H1 (cell line): ENCODE measurements around the gene SPATA25. TPM values are rescaled to one million over a fixed set of nuclear protein-coding genes. Genes with fewer than 3 reads are reported as not detected.
"Not testable (repeated sequence)": the region's sequence is repeated elsewhere in the genome, so short reads cannot be mapped to it uniquely, and the experiment has no call there.

Experiments
- CTCF ChIA-PET: fragments of 300-600 bp; sonication (Branson Sonifier 250); formaldehyde crosslinking; loops from one replicate; lab custom pipeline; 2021; ENCODE audit not compliant: partially characterized antibody; lab: Charles Lee
- POLR2A ChIA-PET: fragments of 300-600 bp; sonication (Branson Sonifier 250); formaldehyde crosslinking; loops from one replicate; lab custom pipeline; 2021; ENCODE audit warnings: inconsistent platforms; ENCODE audit not compliant: partially characterized antibody; lab: Charles Lee
- DNase-seq, 2 experiments: peaks; one replicate each; pipeline versions ENCODE4 v3.0.0 to v3.0.0-alpha.2; 2010 to 2022; ENCODE audit warnings: low spot score in 2 of 2, low read depth in 1 of 2, mixed read lengths in 1 of 2
- FAIRE-seq: peaks from 2 replicates; lab custom pipeline; 2011; peaks lifted over from hg19 to GRCh38; lab: Jason Lieb, UNC
- H2AFZ ChIP-seq: 2 replicates; pipeline ENCODE4 v1.8.1; 2012; ENCODE audit warnings: low read length, inconsistent platforms
- H2AK5ac ChIP-seq: 2 replicates; pipeline ENCODE4 v1.6.1; 2013; ENCODE audit warnings: low read depth, low read length
- H2BK120ac ChIP-seq: replicated peaks from 2 replicates; pipeline ENCODE3; 2013; ENCODE audit warnings: low read depth, low read length, inconsistent platforms
- H2BK12ac ChIP-seq: 2 replicates; pipeline ENCODE4 v1.6.1; 2013; ENCODE audit warnings: low read depth, low read length
- H2BK15ac ChIP-seq: 2 replicates; pipeline ENCODE4 v1.6.1; 2013; ENCODE audit warnings: low read length
- H2BK20ac ChIP-seq: 2 replicates; pipeline ENCODE4 v1.6.1; 2013; ENCODE audit warnings: low read length
- H2BK5ac ChIP-seq: 2 replicates; pipeline ENCODE4 v1.6.1; 2013; ENCODE audit warnings: low read depth, low read length
- H3K14ac ChIP-seq: 2 replicates; pipeline ENCODE4 v1.6.1; 2013; ENCODE audit warnings: inconsistent platforms; ENCODE audit not compliant: insufficient read length
- H3K18ac ChIP-seq: 2 replicates; pipeline ENCODE4 v1.6.1; 2013; ENCODE audit warnings: low read length; ENCODE audit errors: extremely low read depth
- H3K23ac ChIP-seq: 2 replicates; pipeline ENCODE4 v1.6.1; 2013; ENCODE audit warnings: inconsistent platforms; ENCODE audit not compliant: insufficient read length
- H3K23me2 ChIP-seq: 2 replicates; pipeline ENCODE4 v1.6.1; 2013; ENCODE audit warnings: low read depth, low read length
- H3K27ac ChIP-seq: 2 replicates; pipeline ENCODE4 v1.6.1; 2011; ENCODE audit warnings: low read depth, low read length, inconsistent platforms
- H3K27me3 ChIP-seq, 4 experiments: replicated peaks in 1 of 4; 1 replicate in 1 of 4; 2 replicates in 3 of 4; pipeline versions ENCODE4 v1.6.1 to v1.8.1; 2011 to 2013; ENCODE audit warnings: low read length in 3 of 4, mild to moderate bottlenecking in 3 of 4, inconsistent platforms in 2 of 4, mixed read lengths in 2 of 4, moderate library complexity in 1 of 4; ENCODE audit not compliant: control insufficient read depth in 3 of 4, insufficient read depth in 3 of 4; ENCODE audit errors: extremely low read depth in 1 of 4
- H3K36me3 ChIP-seq, 4 experiments: 2 replicates each; pipeline versions ENCODE4 v1.6.1 to v1.8.1; 2011 to 2013; ENCODE audit warnings: mild to moderate bottlenecking in 4 of 4, low read length in 3 of 4, moderate library complexity in 2 of 4, control low read depth in 1 of 4, inconsistent platforms in 1 of 4; ENCODE audit not compliant: insufficient read depth in 4 of 4, control insufficient read depth in 2 of 4
- H3K4ac ChIP-seq: replicated peaks from 2 replicates; pipeline ENCODE3; 2013; ENCODE audit warnings: low read length, low read depth, mixed read lengths, inconsistent platforms; ENCODE audit not compliant: insufficient read length
- H3K4me1 ChIP-seq, 4 experiments: replicated peaks in 1 of 4; 1 replicate in 1 of 4; 2 replicates in 3 of 4; pipeline versions ENCODE4 v1.6.1 to v1.8.1; 2011 to 2013; ENCODE audit warnings: low read length in 3 of 4, inconsistent platforms in 2 of 4, mixed read lengths in 1 of 4; ENCODE audit not compliant: insufficient read depth in 4 of 4, control insufficient read depth in 3 of 4
- H3K4me2 ChIP-seq, 2 experiments: 2 replicates each; pipeline versions ENCODE4 v1.6.1 to v1.8.1; 2011 to 2013; ENCODE audit warnings: low read depth in 2 of 2, low read length in 2 of 2, control low read depth in 1 of 2, inconsistent platforms in 1 of 2, mild to moderate bottlenecking in 1 of 2; ENCODE audit not compliant: insufficient read depth in 1 of 2
- H3K4me3 ChIP-seq, 4 experiments: fragments of 200-600, 300-600 bp in 1 of 4; sonication (generic), shearing (Covaris generic), sonication (Bioruptor Twin) in 1 of 4; 2 replicates each; pipeline versions ENCODE4 v1.5.1 to v1.8.1; 2011 to 2016; ENCODE audit warnings: low read length in 4 of 4, low read depth in 3 of 4, control low read depth in 2 of 4, inconsistent platforms in 2 of 4, mild to moderate bottlenecking in 2 of 4, mixed read lengths in 1 of 4, moderate library complexity in 1 of 4; ENCODE audit not compliant: insufficient read depth in 2 of 4; ENCODE audit errors: extremely low read depth in 1 of 4
- H3K56ac ChIP-seq: replicated peaks from 2 replicates; pipeline ENCODE3; 2013; ENCODE audit warnings: low read depth, mild to moderate bottlenecking, mixed read lengths, low read length, inconsistent platforms; ENCODE audit not compliant: insufficient read length
- H3K79me1 ChIP-seq: 2 replicates; pipeline ENCODE4 v1.6.1; 2013; ENCODE audit warnings: low read depth, low read length, control low read depth
- H3K79me2 ChIP-seq, 2 experiments: 2 replicates each; pipeline versions ENCODE4 v1.6.1 to v1.8.1; 2012 to 2013; ENCODE audit warnings: low read length in 2 of 2, mild to moderate bottlenecking in 2 of 2, inconsistent platforms in 1 of 2; ENCODE audit not compliant: insufficient read depth in 2 of 2, control insufficient read depth in 1 of 2
- H3K9ac ChIP-seq, 4 experiments: replicated peaks in 1 of 4; 1 replicate in 1 of 4; 2 replicates in 3 of 4; pipeline versions ENCODE4 v1.6.1 to v1.8.1; 2011 to 2013; ENCODE audit warnings: low read depth in 3 of 4, low read length in 3 of 4, control low read depth in 2 of 4, mild to moderate bottlenecking in 2 of 4, moderate library complexity in 2 of 4, inconsistent platforms in 1 of 4; ENCODE audit errors: extremely low read depth in 1 of 4
- H3K9me3 ChIP-seq, 2 experiments: 2 replicates each; pipeline versions ENCODE4 v1.6.1 to v1.8.1; 2012 to 2013; ENCODE audit warnings: mild to moderate bottlenecking in 2 of 2, moderate library complexity in 2 of 2, control low read depth in 1 of 2, inconsistent platforms in 1 of 2, low read depth in 1 of 2, low read length in 1 of 2, mixed read lengths in 1 of 2; ENCODE audit not compliant: insufficient read depth in 2 of 2
- H4K20me1 ChIP-seq, 2 experiments: replicated peaks in 1 of 2; 2 replicates each; pipeline versions ENCODE3 to v1.8.1; 2011 to 2013; ENCODE audit warnings: inconsistent platforms in 2 of 2, low read length in 2 of 2, mild to moderate bottlenecking in 1 of 2; ENCODE audit not compliant: insufficient read depth in 2 of 2, control insufficient read depth in 1 of 2
- H4K5ac ChIP-seq: 2 replicates; pipeline ENCODE4 v1.6.1; 2013; ENCODE audit warnings: low read length, low read depth, mixed read lengths, inconsistent platforms; ENCODE audit not compliant: insufficient read length
- H4K8ac ChIP-seq: 2 replicates; pipeline ENCODE4 v1.8.0; 2013; ENCODE audit warnings: mild to moderate bottlenecking, moderate library complexity, low read length, inconsistent platforms; ENCODE audit not compliant: insufficient read depth; ENCODE audit errors: extremely low read depth
- H4K91ac ChIP-seq: replicated peaks from 2 replicates; pipeline ENCODE3; 2013; ENCODE audit warnings: low read length, mixed read lengths, inconsistent platforms; ENCODE audit not compliant: insufficient read length
- WGBS, 2 experiments: shearing (Covaris generic) in 1 of 2; methylation state at CpG; one replicate each; pipeline versions ENCODE4 v1.1.6 to v1.1.7; 2013 to 2015; ENCODE audit warnings: low lambda C conversion rate in 2 of 2, mixed read lengths in 2 of 2, inconsistent platforms in 1 of 2, low coverage in 1 of 2, missing lambda C conversion rate in 1 of 2; ENCODE audit not compliant: insufficient replicate concordance in 2 of 2, insufficient coverage in 1 of 2, insufficient read length in 1 of 2; ENCODE audit errors: extremely low coverage in 1 of 2, missing lambda C conversion rate in 1 of 2; 5-methylcytosine and 5-hydroxymethylcytosine counted together
- polyA plus RNA-seq, 7 experiments: library from polyadenylated mRNA; depleted of rRNA in 3 of 7; stranded (reverse) in 5 of 7; unstranded in 2 of 7; fragments of >200 nt in 5 of 7; fragments of 200-250 nt in 2 of 7; gene quantifications; 1 replicate in 5 of 7; 2 replicates in 1 of 7; 4 replicates in 1 of 7; pipeline versions ENCODE4 v1.2.1 to v1.2.3, GENCODE V29; 2011 to 2013; ENCODE audit warnings: missing spikeins in 2 of 7, mixed read lengths in 2 of 7
- total RNA-seq: library from RNA; stranded (reverse); fragmentation: NEBNext Ultra II Directional; extraction: Animal tissue kit (Norgen Biotek cat#: 25700); gene quantifications from 2 replicates; pipeline ENCODE4 v1.2.1, GENCODE V29; 2021

SPATA25 gene
- total and polyA plus RNA-seq, 2 of the 8 experiments (the other 6 are each of a cell fraction or from before 2014, with no cell fraction given), result 2.0 to 3.0 TPM

- H3K9ac ChIP-seq, CTCF ChIA-PET, H3K4ac ChIP-seq, H3K4me3 ChIP-seq, H3K23ac ChIP-seq, H3K56ac ChIP-seq, H2BK20ac ChIP-seq, FAIRE-seq, DNase-seq, H3K4me2 ChIP-seq, H3K27me3 ChIP-seq, H2AFZ ChIP-seq, H2BK5ac ChIP-seq, H3K23me2 ChIP-seq, H4K91ac ChIP-seq, H3K27ac ChIP-seq, H3K14ac ChIP-seq, H2AK5ac ChIP-seq, H2BK15ac ChIP-seq, H4K5ac ChIP-seq, H3K79me1 ChIP-seq, H4K8ac ChIP-seq, H2BK120ac ChIP-seq, H3K9me3 ChIP-seq, H2BK12ac ChIP-seq, H4K20me1 ChIP-seq, H3K4me1 ChIP-seq, H3K36me3 ChIP-seq, H3K18ac ChIP-seq: not testable (repeated sequence)
- WGBS, 2 experiments, result 94% methylated on average over 15 of the region's 17 CpGs; no CpG with 5 or more reads in 1 of the 2 experiments
- POLR2A ChIA-PET, result interaction anchor here (0.8 to 18.4 kb wide), 5 partner anchors 10 to 76 kb away, joined by 3 to 283 read pairs (median 65); partner anchors contain the start of gene PLTP
- peaks cover 0 to 16% of the 10 kb centered on the region in 2 experiments; a peak in 2 of 4 replicates for H3K79me2 ChIP-seq
Observed at GRCh38 chr20:45931680-45932079, 44.3 kb upstream of the SPATA25 start.
